Stimulated activated effector memory CD8-positive, alpha-beta T cell treated with anti-CD3 and anti-CD28 coated beads, Interleukin-12 subunit alpha, Interleukin-12 subunit beta, amount 100 ng/mL, for 72 hours (primary cell): ENCODE measurements around the gene SEMA5B.

ENCODE experiments used
- ATAC-seq: fragments of 150-1000 bp; cut with Tn5 transposase; 2 replicates; pipeline ENCODE4 v1.10.0; 2021
- DNase-seq, 2 donors: peaks; one replicate each; pipeline ENCODE4 v3.0.0; 2021 to 2022; ENCODE audit warnings: low spot score in 2 of 2
- H3K27ac Mint-ChIP-seq: one replicate; pipeline ENCODE4 v1.8.0; 2022; ENCODE audit warnings: mild to moderate bottlenecking, mixed read lengths
- H3K36me3 Mint-ChIP-seq: one replicate; pipeline ENCODE4 v1.8.0; 2022; ENCODE audit warnings: mild to moderate bottlenecking, mixed read lengths
- H3K4me1 Mint-ChIP-seq: one replicate; pipeline ENCODE4 v1.8.0; 2022; ENCODE audit warnings: mixed read lengths
- H3K4me3 Mint-ChIP-seq: one replicate; pipeline ENCODE4 v1.8.0; 2022; ENCODE audit warnings: mild to moderate bottlenecking, mixed read lengths
- H3K9me3 Mint-ChIP-seq: one replicate; pipeline ENCODE4 v1.8.0; 2022; ENCODE audit warnings: mixed read lengths

The SEMA5B gene

GRCh38 chr3:123021996-123022510, 5.5 kb downstream of the SEMA5B start:
- DNase-seq: no peak
- no peak overlapping the region for H3K4me3 Mint-ChIP-seq
- H3K9me3 Mint-ChIP-seq: no peaks in the 10 kb centered on the region
- H3K36me3 Mint-ChIP-seq: no peaks in the 10 kb centered on the region
- H3K27ac Mint-ChIP-seq: no peak overlapping the region
- H3K4me1 Mint-ChIP-seq: peaks cover 13% of the 10 kb centered on the region
- ATAC-seq: no peak

- Mint-ChIP-seq H3K4me1 (peaks cover 7% of the 10 kb centered on the region), H3K9me3 (no peaks in the 10 kb centered on the region), H3K36me3 (no peaks in the 10 kb centered on the region), H3K4me3 (no peak overlapping the region), H3K27ac (no peak overlapping the region)
- DNase-seq (no peak), ATAC-seq (no peak)
These were observed 6.2 kb downstream of the SEMA5B start for GRCh38 chr3:123021388-123021787.

GRCh38 chr3:123020709-123021108, 6.9 kb downstream of the SEMA5B start:
- H3K4me1 Mint-ChIP-seq: peaks cover 1% of the 10 kb centered on the region
- H3K27ac Mint-ChIP-seq: no peak overlapping the region
- no peak overlapping the region for H3K4me3 Mint-ChIP-seq
- no peaks in the 10 kb centered on the region for H3K36me3 Mint-ChIP-seq
- DNase-seq (no peak), ATAC-seq (no peak)
- H3K9me3 Mint-ChIP-seq: no peaks in the 10 kb centered on the region

- Mint-ChIP-seq H3K4me3 (no peak overlapping the region), H3K9me3 (no peaks in the 10 kb centered on the region), H3K27ac (no peak overlapping the region), H3K4me1 (no peaks in the 10 kb centered on the region), H3K36me3 (no peaks in the 10 kb centered on the region)
- ATAC-seq (no peak), DNase-seq (no peak)
These were observed 8.0 kb downstream of the SEMA5B start for GRCh38 chr3:123019591-123019990.

GRCh38 chr3:123019161-123019560, 8.4 kb downstream of the SEMA5B start:
- no peak overlapping the region for H3K27ac Mint-ChIP-seq
- H3K4me3 Mint-ChIP-seq: no peak overlapping the region
- DNase-seq (no peak), ATAC-seq (no peak)
- H3K36me3 Mint-ChIP-seq: no peaks in the 10 kb centered on the region
- no peaks in the 10 kb centered on the region for H3K9me3 Mint-ChIP-seq
- H3K4me1 Mint-ChIP-seq: no peaks in the 10 kb centered on the region

- H3K27ac Mint-ChIP-seq: no peak overlapping the region
- no peaks in the 10 kb centered on the region for H3K9me3 Mint-ChIP-seq
- H3K4me1 Mint-ChIP-seq: no peaks in the 10 kb centered on the region
- DNase-seq: no peak
- no peak overlapping the region for H3K4me3 Mint-ChIP-seq
- no peaks in the 10 kb centered on the region for H3K36me3 Mint-ChIP-seq
- ATAC-seq: no peak
These were observed 8.9 kb downstream of the SEMA5B start for GRCh38 chr3:123018683-123019082.

- no peaks in the 10 kb centered on the region for H3K4me1 Mint-ChIP-seq
- DNase-seq (no peak), ATAC-seq (no peak)
- H3K9me3 Mint-ChIP-seq: no peaks in the 10 kb centered on the region
- no peak overlapping the region for H3K27ac Mint-ChIP-seq
- no peaks in the 10 kb centered on the region for H3K36me3 Mint-ChIP-seq
- H3K4me3 Mint-ChIP-seq: no peak overlapping the region
These were observed 12.0 kb downstream of the SEMA5B start for GRCh38 chr3:123015596-123015995.

- Mint-ChIP-seq H3K36me3 (no peaks in the 10 kb centered on the region), H3K9me3 (no peaks in the 10 kb centered on the region), H3K4me1 (no peaks in the 10 kb centered on the region), H3K27ac (no peak overlapping the region), H3K4me3 (no peak overlapping the region)
- ATAC-seq: no peak
- no peak for DNase-seq
These were observed 13.7 kb downstream of the SEMA5B start for GRCh38 chr3:123013876-123014275.

GRCh38 chr3:123012652-123013051, 14.9 kb downstream of the SEMA5B start:
- no peak overlapping the region for H3K4me3 Mint-ChIP-seq
- H3K9me3 Mint-ChIP-seq: no peaks in the 10 kb centered on the region
- ATAC-seq (no peak), DNase-seq (no peak)
- H3K27ac Mint-ChIP-seq: no peak overlapping the region
- H3K4me1 Mint-ChIP-seq: no peaks in the 10 kb centered on the region
- no peaks in the 10 kb centered on the region for H3K36me3 Mint-ChIP-seq

GRCh38 chr3:123011447-123011846, 16.1 kb downstream of the SEMA5B start:
- no peak overlapping the region for H3K27ac Mint-ChIP-seq
- ATAC-seq (no peak), DNase-seq (no peak)
- no peaks in the 10 kb centered on the region for H3K4me1 Mint-ChIP-seq
- H3K4me3 Mint-ChIP-seq: no peak overlapping the region
- no peaks in the 10 kb centered on the region for H3K9me3 Mint-ChIP-seq
- H3K36me3 Mint-ChIP-seq: no peaks in the 10 kb centered on the region

- no peak for DNase-seq
- H3K27ac Mint-ChIP-seq: no peak overlapping the region
- no peak overlapping the region for H3K4me3 Mint-ChIP-seq
- H3K36me3 Mint-ChIP-seq: no peaks in the 10 kb centered on the region
- H3K9me3 Mint-ChIP-seq: no peaks in the 10 kb centered on the region
- ATAC-seq: no peak
- no peaks in the 10 kb centered on the region for H3K4me1 Mint-ChIP-seq
These were observed 18.7 kb downstream of the SEMA5B start for GRCh38 chr3:123008840-123009239.

- peaks cover 6% of the 10 kb centered on the region for H3K4me1 Mint-ChIP-seq
- ATAC-seq: no peak
These were observed 21.0 kb downstream of the SEMA5B start for GRCh38 chr3:123006609-123007008.

GRCh38 chr3:123005291-123005690, 22.3 kb downstream of the SEMA5B start:
- no peak overlapping the region for H3K27ac Mint-ChIP-seq
- H3K4me1 Mint-ChIP-seq: peaks cover 6% of the 10 kb centered on the region
- DNase-seq (no peak), ATAC-seq (no peak)
- no peak overlapping the region for H3K4me3 Mint-ChIP-seq
- H3K36me3 Mint-ChIP-seq: no peaks in the 10 kb centered on the region
- H3K9me3 Mint-ChIP-seq: no peaks in the 10 kb centered on the region

More at GRCh38 chr3:123006609-123007008, 21.0 kb downstream of the SEMA5B start:
- Mint-ChIP-seq H3K4me3 (no peak overlapping the region), H3K27ac (no peak overlapping the region), H3K9me3 (no peaks in the 10 kb centered on the region), H3K36me3 (no peaks in the 10 kb centered on the region)
- no peak for DNase-seq

- DNase-seq (no peak), ATAC-seq (no peak)
- H3K27ac Mint-ChIP-seq: no peak overlapping the region
- H3K36me3 Mint-ChIP-seq: no peaks in the 10 kb centered on the region
- H3K4me1 Mint-ChIP-seq: peaks cover 6% of the 10 kb centered on the region
- H3K9me3 Mint-ChIP-seq: no peaks in the 10 kb centered on the region
- H3K4me3 Mint-ChIP-seq: no peak overlapping the region
These were observed 23.2 kb downstream of the SEMA5B start for GRCh38 chr3:123004201-123004918.

GRCh38 chr3:123002749-123003497, 24.6 kb downstream of the SEMA5B start:
- Mint-ChIP-seq H3K36me3 (no peaks in the 10 kb centered on the region), H3K9me3 (no peaks in the 10 kb centered on the region), H3K27ac (no peak overlapping the region), H3K4me1 (peaks cover 6% of the 10 kb centered on the region), H3K4me3 (no peak overlapping the region)
- ATAC-seq (no peak), DNase-seq (no peak)
